ENCODE measurements around the gene GJA3.

Gene GJA3

GRCh38 chr13:20148501-20149183, 12.2 kb downstream of the GJA3 start:
- no peak for DNase-seq

- DNase-seq = no peak
Measured at GRCh38 chr13:20146381-20146780, 14.5 kb downstream of the GJA3 start.

GRCh38 chr13:20145521-20145920, 15.3 kb downstream of the GJA3 start:
- no peak for DNase-seq

- no peak for DNase-seq
Measured at GRCh38 chr13:20144141-20144850, 16.6 kb downstream of the GJA3 start.

GRCh38 chr13:20142927-20143480, 17.8 kb downstream of the GJA3 start:
- no peak for DNase-seq

GRCh38 chr13:20142023-20142926, 18.6 kb downstream of the GJA3 start:
- DNase-seq = no peak

- DNase-seq = no peak
Measured at GRCh38 chr13:20141238-20142022, 19.4 kb downstream of the GJA3 start.

GRCh38 chr13:20140487-20140886, 20.4 kb downstream of the GJA3 start:
- no peak for DNase-seq

- no peak for DNase-seq
Measured at GRCh38 chr13:20137875-20138274, 23.0 kb downstream of the GJA3 start.

GRCh38 chr13:20136781-20137703, 23.8 kb downstream of the GJA3 start:
- DNase-seq = no peak

- no peak for DNase-seq
Measured at GRCh38 chr13:20134732-20135131, 26.1 kb downstream of the GJA3 start.

- no peak for DNase-seq
Measured at GRCh38 chr13:20132052-20132634, 28.7 kb downstream of the GJA3 start.

GRCh38 chr13:20131057-20131832, 29.6 kb downstream of the GJA3 start:
- DNase-seq = no peak

- DNase-seq = no peak
Measured at GRCh38 chr13:20130652-20131051, 30.2 kb downstream of the GJA3 start.

GRCh38 chr13:20130012-20130411, 30.8 kb downstream of the GJA3 start:
- DNase-seq = no peak

GRCh38 chr13:20129076-20129475, 31.8 kb downstream of the GJA3 start:
- no peak for DNase-seq

GRCh38 chr13:20128459-20128931, 32.4 kb downstream of the GJA3 start:
- no peak for DNase-seq

GRCh38 chr13:20127562-20128458, 33.0 kb downstream of the GJA3 start:
- DNase-seq = no peak

- DNase-seq = no peak
Measured at GRCh38 chr13:20127262-20127561, 33.6 kb downstream of the GJA3 start.

All from NCI-H1417 treated with DMSO at 0.1 percent for 48 hours (cell line).